Measurements from ENCODE around the gene LGI4. TPM values are rescaled to one million over a fixed set of nuclear protein-coding genes. Genes with fewer than 3 reads are reported as not detected.

The LGI4 gene
- total RNA-seq, 4 donors from 2014 or later = 16.1 to 31.5 (median 27.2) TPM

GRCh38 chr19:35171730-35172129 lies 36.9 kb upstream of the LGI4 start:
- Histone ChIP-seq H3K27me3 (no peaks in the 10 kb centered on the region), H3K4me1 (no peaks in the 10 kb centered on the region), H3K4me3 (no peak overlapping the region), H3K9me3 (no peaks in the 10 kb centered on the region), H3K36me3 (peaks cover 0 to 1% of the 10 kb centered on the region in 2 donors), H3K27ac (no peak overlapping the region)
- no peak for TF ChIP-seq POLR2A (IDR thresholded peaks at IDR 0.05)
- TF ChIP-seq, protein P1, sequence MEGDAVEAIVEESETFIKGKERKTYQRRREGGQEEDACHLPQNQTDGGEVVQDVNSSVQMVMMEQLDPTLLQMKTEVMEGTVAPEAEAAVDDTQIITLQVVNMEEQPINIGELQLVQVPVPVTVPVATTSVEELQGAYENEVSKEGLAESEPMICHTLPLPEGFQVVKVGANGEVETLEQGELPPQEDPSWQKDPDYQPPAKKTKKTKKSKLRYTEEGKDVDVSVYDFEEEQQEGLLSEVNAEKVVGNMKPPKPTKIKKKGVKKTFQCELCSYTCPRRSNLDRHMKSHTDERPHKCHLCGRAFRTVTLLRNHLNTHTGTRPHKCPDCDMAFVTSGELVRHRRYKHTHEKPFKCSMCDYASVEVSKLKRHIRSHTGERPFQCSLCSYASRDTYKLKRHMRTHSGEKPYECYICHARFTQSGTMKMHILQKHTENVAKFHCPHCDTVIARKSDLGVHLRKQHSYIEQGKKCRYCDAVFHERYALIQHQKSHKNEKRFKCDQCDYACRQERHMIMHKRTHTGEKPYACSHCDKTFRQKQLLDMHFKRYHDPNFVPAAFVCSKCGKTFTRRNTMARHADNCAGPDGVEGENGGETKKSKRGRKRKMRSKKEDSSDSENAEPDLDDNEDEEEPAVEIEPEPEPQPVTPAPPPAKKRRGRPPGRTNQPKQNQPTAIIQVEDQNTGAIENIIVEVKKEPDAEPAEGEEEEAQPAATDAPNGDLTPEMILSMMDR (IDR thresholded peaks at IDR 0.05 in 4 of 5, conservative IDR thresholded peaks at IDR 0.05 in 1 of 5) = no peak
- no peak for ATAC-seq
- in situ Hi-C loops (cut with MboI; ENCODE audit: low sequenced_read_pairs in 4 of 4) (no loop called here), intact Hi-C loops (cut with DNase I; ENCODE audit: low total_unique reads) (no loop called here)
- no peak for DNase-seq

GRCh38 chr19:35170359-35171061 lies 35.7 kb upstream of the LGI4 start:
- Histone ChIP-seq H3K36me3 (peaks cover 0 to 12% of the 10 kb centered on the region in 2 donors), H3K27ac (no peak overlapping the region), H3K4me3 (no peak overlapping the region), H3K27me3 (no peaks in the 10 kb centered on the region), H3K4me1 (no peaks in the 10 kb centered on the region), H3K9me3 (no peaks in the 10 kb centered on the region)
- intact Hi-C loops (cut with DNase I; ENCODE audit: low total_unique reads) = no loop called here
- DNase-seq (no peak), ATAC-seq (no peak)
- TF ChIP-seq, protein P1 (IDR thresholded peaks at IDR 0.05 in 4 of 5, conservative IDR thresholded peaks at IDR 0.05 in 1 of 5) = no peak
- TF ChIP-seq POLR2A (IDR thresholded peaks at IDR 0.05) = no peak
- in situ Hi-C loops (cut with MboI; ENCODE audit: low sequenced_read_pairs in 4 of 4) = no loop called here

DNA sequence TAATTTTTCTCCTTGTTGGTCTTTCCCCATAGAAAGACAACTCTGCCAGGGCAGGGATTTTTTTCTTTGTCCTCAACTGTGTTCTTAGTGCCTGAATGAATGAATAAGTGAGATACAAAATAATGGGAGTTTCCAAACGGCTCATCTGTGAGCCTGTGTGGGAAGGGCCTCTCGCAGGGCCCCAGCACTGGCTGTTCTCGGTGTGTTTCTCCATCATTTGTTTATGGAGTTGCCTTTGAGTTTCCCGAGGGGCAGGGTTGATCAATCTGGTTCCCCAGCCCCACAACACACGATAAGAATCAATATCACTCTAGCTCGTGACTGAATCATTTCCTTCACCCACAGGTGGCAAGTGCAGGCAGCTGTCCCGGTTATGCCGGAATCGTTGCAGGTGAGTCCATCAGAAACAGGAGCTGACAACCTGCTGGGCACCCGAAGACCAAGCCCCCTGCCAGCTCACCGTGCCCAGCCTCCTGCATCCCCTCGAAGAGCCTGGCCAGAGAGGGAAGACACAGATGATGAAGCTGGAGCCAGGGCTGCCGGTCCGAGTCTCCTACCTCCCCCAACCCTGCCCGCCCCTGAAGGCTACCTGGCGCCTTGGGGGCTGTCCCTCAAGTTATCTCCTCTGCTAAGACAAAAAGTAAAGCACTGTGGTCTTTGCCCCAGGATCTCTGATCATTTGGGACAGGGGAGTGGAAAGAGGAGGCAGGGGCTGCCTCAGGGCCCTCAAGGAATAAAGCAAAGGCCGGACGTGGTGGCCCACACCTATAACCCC lies 34.5 kb upstream of the LGI4 start:
- intact Hi-C loops (cut with DNase I; ENCODE audit: low total_unique reads) (no loop called here), in situ Hi-C loops (cut with MboI; ENCODE audit: low sequenced_read_pairs in 4 of 4) (no loop called here)
- TF ChIP-seq, protein P1 (IDR thresholded peaks at IDR 0.05 in 4 of 5, conservative IDR thresholded peaks at IDR 0.05 in 1 of 5) = no peak
- TF ChIP-seq POLR2A (IDR thresholded peaks at IDR 0.05) = no peak
- Histone ChIP-seq H3K4me3 (no peak overlapping the region), H3K9me3 (no peaks in the 10 kb centered on the region), H3K36me3 (peaks cover 0 to 17% of the 10 kb centered on the region in 2 donors), H3K27ac (no peak overlapping the region), H3K4me1 (no peaks in the 10 kb centered on the region), H3K27me3 (no peaks in the 10 kb centered on the region)
- DNase-seq (no peak), ATAC-seq (no peak)

GRCh38 chr19:35168196-35168595 lies 33.3 kb upstream of the LGI4 start:
- in situ Hi-C loops (cut with MboI; ENCODE audit: low sequenced_read_pairs in 4 of 4) (no loop called here), intact Hi-C loops (cut with DNase I; ENCODE audit: low total_unique reads) (no loop called here)
- DNase-seq (no peak), ATAC-seq (no peak)
- H3K36me3 ChIP-seq = peaks cover 0 to 23% of the 10 kb centered on the region in 2 donors
- H3K4me1 ChIP-seq = no peaks in the 10 kb centered on the region
- H3K27ac ChIP-seq = no peak overlapping the region
- no peaks in the 10 kb centered on the region for H3K27me3 ChIP-seq
- H3K9me3 ChIP-seq = no peaks in the 10 kb centered on the region
- TF ChIP-seq, protein P1 (IDR thresholded peaks at IDR 0.05 in 4 of 5, conservative IDR thresholded peaks at IDR 0.05 in 1 of 5) = no peak
- no peak for TF ChIP-seq POLR2A (IDR thresholded peaks at IDR 0.05)
- no peak overlapping the region for H3K4me3 ChIP-seq

Measured in gastrocnemius medialis (tissue), 4 donors.